H9 (cell line): ENCODE data around the gene SP100. TPM values are rescaled to one million over a fixed set of nuclear protein-coding genes. Genes with fewer than 3 reads are reported as not detected.

Source experiments
- DNase-seq: peaks from one replicate; pipeline ENCODE4 v3.0.0-alpha.2; 2017
- H2AFZ ChIP-seq: one replicate; pipeline ENCODE4 v1.6.1; 2013; ENCODE audit warnings: mild to moderate bottlenecking, low read length, control low read depth, moderate library complexity
- H2AK5ac ChIP-seq: 2 replicates; pipeline ENCODE4 v1.6.1; 2013; ENCODE audit warnings: low read length, control low read depth, mixed read lengths; ENCODE audit not compliant: insufficient read length
- H2BK120ac ChIP-seq: one replicate; pipeline ENCODE4 v1.6.1; 2013; ENCODE audit warnings: low read depth, mild to moderate bottlenecking, low read length, control low read depth, inconsistent platforms; ENCODE audit not compliant: poor library complexity, severe bottlenecking
- H2BK12ac ChIP-seq: 2 replicates; pipeline ENCODE4 v1.6.1; 2013; ENCODE audit warnings: low read length, control low read depth, mixed read lengths, low read depth; ENCODE audit not compliant: insufficient read length
- H2BK15ac ChIP-seq: 2 replicates; pipeline ENCODE4 v1.6.1; 2013; ENCODE audit warnings: low read depth, low read length, control low read depth
- H2BK20ac ChIP-seq: one replicate; pipeline ENCODE4 v1.6.1; 2013; ENCODE audit warnings: low read depth, mild to moderate bottlenecking, low read length, control low read depth, inconsistent platforms; ENCODE audit not compliant: poor library complexity, severe bottlenecking
- H2BK5ac ChIP-seq: 2 replicates; pipeline ENCODE4 v1.6.1; 2013; ENCODE audit warnings: low read length, control low read depth, mixed read lengths; ENCODE audit not compliant: insufficient read length
- H3K14ac ChIP-seq: 2 replicates; pipeline ENCODE4 v1.6.1; 2013; ENCODE audit warnings: low read length, control low read depth; ENCODE audit not compliant: insufficient read depth
- H3K18ac ChIP-seq: 2 replicates; pipeline ENCODE4 v1.6.1; 2013; ENCODE audit warnings: low read depth, mild to moderate bottlenecking, mixed read lengths, low read length, control low read depth; ENCODE audit not compliant: insufficient read length
- H3K23ac ChIP-seq: 2 replicates; pipeline ENCODE4 v1.6.1; 2013; ENCODE audit warnings: low read length, control low read depth, mixed read lengths, low read depth; ENCODE audit not compliant: insufficient read length
- H3K23me2 ChIP-seq: 2 replicates; pipeline ENCODE4 v1.6.1; 2013; ENCODE audit warnings: low read depth, mild to moderate bottlenecking, mixed read lengths, low read length, control low read depth; ENCODE audit not compliant: insufficient read length, poor library complexity, severe bottlenecking
- H3K27ac ChIP-seq: 2 replicates; pipeline ENCODE4 v1.5.1; 2013; ENCODE audit warnings: low read length, control low read depth, mixed read lengths, low read depth; ENCODE audit not compliant: insufficient read length
- H3K27me3 ChIP-seq: 2 replicates; pipeline ENCODE4 v1.6.1; 2013; ENCODE audit warnings: low read length, control low read depth, inconsistent platforms; ENCODE audit not compliant: insufficient read depth
- H3K4ac ChIP-seq: 2 replicates; pipeline ENCODE4 v1.6.1; 2013; ENCODE audit warnings: low read depth, mild to moderate bottlenecking, control low read depth, inconsistent platforms, low read length, moderate library complexity
- H3K4me1 ChIP-seq: 2 replicates; pipeline ENCODE4 v1.6.1; 2013; ENCODE audit warnings: low read length, control low read depth, inconsistent platforms; ENCODE audit not compliant: insufficient read depth
- H3K4me2 ChIP-seq: 2 replicates; pipeline ENCODE4 v1.6.1; 2013; ENCODE audit warnings: low read length, control low read depth, mixed read lengths; ENCODE audit not compliant: insufficient read length, insufficient read depth
- H3K56ac ChIP-seq: 2 replicates; pipeline ENCODE4 v1.6.1; 2013; ENCODE audit warnings: low read depth, mild to moderate bottlenecking, mixed read lengths, low read length, control low read depth; ENCODE audit not compliant: insufficient read length
- H3K79me1 ChIP-seq: 2 replicates; pipeline ENCODE4 v1.6.1; 2013; ENCODE audit warnings: low read depth, mild to moderate bottlenecking, moderate library complexity, low read length, control low read depth, inconsistent platforms; ENCODE audit not compliant: insufficient read depth, poor library complexity, severe bottlenecking
- H3K79me2 ChIP-seq: 2 replicates; pipeline ENCODE4 v1.6.1; 2013; ENCODE audit warnings: low read length, control low read depth, inconsistent platforms; ENCODE audit not compliant: insufficient read depth
- H3K9ac ChIP-seq: 2 replicates; pipeline ENCODE4 v1.6.1; 2013; ENCODE audit warnings: low read length, control low read depth, mixed read lengths; ENCODE audit not compliant: insufficient read length; ENCODE audit errors: extremely low read depth
- H3K9me3 ChIP-seq: one replicate; pipeline ENCODE4 v1.6.1; 2013; ENCODE audit warnings: low read depth, low read length, inconsistent platforms; ENCODE audit not compliant: control insufficient read depth
- H3T11ph ChIP-seq: one replicate; pipeline ENCODE4 v1.6.1; 2013; ENCODE audit warnings: mild to moderate bottlenecking, low read length, control low read depth, inconsistent platforms
- H4K20me1 ChIP-seq: one replicate; pipeline ENCODE4 v1.6.1; 2013; ENCODE audit not compliant: control insufficient read depth, insufficient read length, insufficient read depth
- H4K5ac ChIP-seq: 2 replicates; pipeline ENCODE4 v1.6.1; 2013; ENCODE audit warnings: low read depth, mild to moderate bottlenecking, mixed read lengths, low read length, control low read depth; ENCODE audit not compliant: insufficient read length
- H4K8ac ChIP-seq: replicated peaks from 2 replicates; pipeline ENCODE4 v1.6.1; 2013; ENCODE audit warnings: low read length, control low read depth, mixed read lengths, low read depth; ENCODE audit not compliant: insufficient read length
- H4K91ac ChIP-seq: 2 replicates; pipeline ENCODE4 v1.6.1; 2013; ENCODE audit warnings: low read depth, mild to moderate bottlenecking, moderate library complexity, mixed read lengths, low read length, control low read depth; ENCODE audit not compliant: insufficient read length
- H3K27ac Mint-ChIP-seq, 3 experiments: 2 replicates in 2 of 3; 3 replicates in 1 of 3; pipeline ENCODE4 v1.8.0; 2020 to 2021; ENCODE audit warnings: mixed read lengths in 3 of 3, mild to moderate bottlenecking in 1 of 3, moderate library complexity in 1 of 3
- H3K27me3 Mint-ChIP-seq: 2 replicates; pipeline ENCODE4 v1.8.0; 2021; ENCODE audit warnings: low read depth, mild to moderate bottlenecking, moderate library complexity, mixed read lengths
- H3K36me3 Mint-ChIP-seq, 3 experiments: 2 replicates in 2 of 3; 3 replicates in 1 of 3; pipeline ENCODE4 v1.8.0; 2020 to 2021; ENCODE audit warnings: low read depth in 3 of 3, mixed read lengths in 3 of 3; ENCODE audit not compliant: insufficient read depth in 1 of 3
- H3K4me1 Mint-ChIP-seq, 2 experiments: 2 replicates each; pipeline ENCODE4 v1.8.0; 2020; ENCODE audit warnings: mixed read lengths in 2 of 2
- H3K4me3 Mint-ChIP-seq, 2 experiments: 2 replicates in 1 of 2; 3 replicates in 1 of 2; pipeline ENCODE4 v1.8.0; 2020 to 2021; ENCODE audit warnings: mild to moderate bottlenecking in 2 of 2, mixed read lengths in 2 of 2, moderate library complexity in 1 of 2
- H3K9me3 Mint-ChIP-seq, 2 experiments: 2 replicates in 1 of 2; 3 replicates in 1 of 2; pipeline ENCODE4 v1.8.0; 2020; ENCODE audit warnings: mild to moderate bottlenecking in 2 of 2, mixed read lengths in 2 of 2, moderate library complexity in 1 of 2
- WGBS: extraction: QIAGEN DNeasy Blood & Tissue Kit; methylation state at CpG from one replicate; pipeline ENCODE4 v1.1.7; 2013; ENCODE audit warnings: missing lambda C conversion rate, low lambda C conversion rate, mixed read lengths; ENCODE audit not compliant: insufficient read length; ENCODE audit errors: extremely low coverage; 5-methylcytosine and 5-hydroxymethylcytosine counted together
- total RNA-seq: library from RNA; stranded (reverse); gene quantifications from 2 replicates; pipeline ENCODE4 v1.2.1, GENCODE V29; 2021
- TF ChIP-seq, protein P1 (sequence below): fragments of 200-600 bp; sonication (generic); conservative IDR thresholded peaks from 3 replicates; pipeline ENCODE4 v1.8.0; 2021; ENCODE audit warnings: antibody characterized with exemption, mild to moderate bottlenecking

Gene SP100
- total RNA-seq, 1 experiment from 2014 or later, result 0.28 TPM

- Mint-ChIP-seq H3K4me1 (peaks cover 0 to 5% of the 10 kb centered on the region in 2 experiments; a peak in 1 of 4 replicates), H3K27ac (no peak overlapping the region)
- no CpG with 5 or more reads among the region's 9 CpGs for WGBS
Observed at GRCh38 chr2:230575642-230576324, 159.8 kb downstream of the SP100 start.

More at GRCh38 chr2:230575642-230576324, 159.8 kb downstream of the SP100 start:
- Histone ChIP-seq H3K23ac (no peak overlapping the region), H3K27me3 (no peaks in the 10 kb centered on the region), H3K23me2 (no peaks in the 10 kb centered on the region), H4K91ac (no peak overlapping the region), H4K20me1 (no peaks in the 10 kb centered on the region), H2BK5ac (no peak overlapping the region), H3K9ac (no peak overlapping the region), H2AK5ac (no peak overlapping the region), H3K56ac (no peak overlapping the region), H2BK20ac (no peak overlapping the region), H2BK12ac (no peak overlapping the region), H2AFZ (no peak overlapping the region), H3K18ac (no peak overlapping the region), H3K4ac (no peak overlapping the region), H3K14ac (no peak overlapping the region), H4K5ac (no peak overlapping the region), H3K27ac (no peak overlapping the region), H2BK120ac (no peak overlapping the region), H3K4me2 (no peak overlapping the region), H3T11ph (no peak overlapping the region), H2BK15ac (no peak overlapping the region; the same call in 1 of the 2 replicates), H4K8ac (no peak overlapping the region), H3K4me1 (no peaks in the 10 kb centered on the region), H3K9me3 (peaks cover 10% of the 10 kb centered on the region), H3K79me2 (no peaks in the 10 kb centered on the region), H3K79me1 (no peaks in the 10 kb centered on the region)
- Mint-ChIP-seq H3K36me3 (peaks cover 0 to 16% (median 13%) of the 10 kb centered on the region in 3 experiments; a peak in 5 of 7 replicates), H3K4me3 (no peak overlapping the region), H3K9me3 (peaks cover 21 to 27% of the 10 kb centered on the region in 2 experiments), H3K27me3 (peaks cover 13% of the 10 kb centered on the region)
- peak; percentile 30 for DNase-seq
- TF ChIP-seq, protein P1, sequence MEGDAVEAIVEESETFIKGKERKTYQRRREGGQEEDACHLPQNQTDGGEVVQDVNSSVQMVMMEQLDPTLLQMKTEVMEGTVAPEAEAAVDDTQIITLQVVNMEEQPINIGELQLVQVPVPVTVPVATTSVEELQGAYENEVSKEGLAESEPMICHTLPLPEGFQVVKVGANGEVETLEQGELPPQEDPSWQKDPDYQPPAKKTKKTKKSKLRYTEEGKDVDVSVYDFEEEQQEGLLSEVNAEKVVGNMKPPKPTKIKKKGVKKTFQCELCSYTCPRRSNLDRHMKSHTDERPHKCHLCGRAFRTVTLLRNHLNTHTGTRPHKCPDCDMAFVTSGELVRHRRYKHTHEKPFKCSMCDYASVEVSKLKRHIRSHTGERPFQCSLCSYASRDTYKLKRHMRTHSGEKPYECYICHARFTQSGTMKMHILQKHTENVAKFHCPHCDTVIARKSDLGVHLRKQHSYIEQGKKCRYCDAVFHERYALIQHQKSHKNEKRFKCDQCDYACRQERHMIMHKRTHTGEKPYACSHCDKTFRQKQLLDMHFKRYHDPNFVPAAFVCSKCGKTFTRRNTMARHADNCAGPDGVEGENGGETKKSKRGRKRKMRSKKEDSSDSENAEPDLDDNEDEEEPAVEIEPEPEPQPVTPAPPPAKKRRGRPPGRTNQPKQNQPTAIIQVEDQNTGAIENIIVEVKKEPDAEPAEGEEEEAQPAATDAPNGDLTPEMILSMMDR, result no peak
